Hepatocyte (in vitro differentiated cells): ENCODE results near the gene RIPOR2.

ENCODE experiments used
- EZH2 ChIP-seq: fragments of 200-600 bp; sonication (generic); IDR thresholded peaks from 2 replicates; pipeline ENCODE4 v1.6.1; 2016; ENCODE audit warnings: antibody characterized with exemption, mild to moderate bottlenecking, borderline replicate concordance
- TF ChIP-seq, protein P1 (sequence below): fragments of 200-600 bp; sonication (generic); IDR thresholded peaks from 2 replicates; pipeline ENCODE4 v1.5.1; 2016; ENCODE audit warnings: antibody characterized with exemption, mild to moderate bottlenecking; ENCODE audit not compliant: poor library complexity

DNA sequence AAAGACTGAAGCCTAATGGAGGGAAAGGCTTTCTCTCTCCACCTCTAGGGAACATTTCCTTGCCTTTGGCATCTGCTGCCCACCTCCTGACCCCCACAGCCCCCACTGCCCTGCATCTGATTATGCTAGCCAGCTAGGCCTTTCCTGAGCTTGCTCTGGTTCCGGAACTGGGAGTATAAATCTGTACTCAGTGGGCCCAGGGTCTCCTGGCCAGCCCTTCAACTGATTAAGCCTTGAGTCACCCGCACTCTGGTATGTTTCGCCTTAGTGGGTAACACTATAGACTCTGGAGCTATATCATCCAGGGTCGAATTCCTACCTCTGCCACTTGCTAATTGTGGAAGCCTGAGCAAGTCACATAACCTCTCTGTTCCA lies 45.6 kb upstream of the RIPOR2 start:
- TF ChIP-seq, protein P1, sequence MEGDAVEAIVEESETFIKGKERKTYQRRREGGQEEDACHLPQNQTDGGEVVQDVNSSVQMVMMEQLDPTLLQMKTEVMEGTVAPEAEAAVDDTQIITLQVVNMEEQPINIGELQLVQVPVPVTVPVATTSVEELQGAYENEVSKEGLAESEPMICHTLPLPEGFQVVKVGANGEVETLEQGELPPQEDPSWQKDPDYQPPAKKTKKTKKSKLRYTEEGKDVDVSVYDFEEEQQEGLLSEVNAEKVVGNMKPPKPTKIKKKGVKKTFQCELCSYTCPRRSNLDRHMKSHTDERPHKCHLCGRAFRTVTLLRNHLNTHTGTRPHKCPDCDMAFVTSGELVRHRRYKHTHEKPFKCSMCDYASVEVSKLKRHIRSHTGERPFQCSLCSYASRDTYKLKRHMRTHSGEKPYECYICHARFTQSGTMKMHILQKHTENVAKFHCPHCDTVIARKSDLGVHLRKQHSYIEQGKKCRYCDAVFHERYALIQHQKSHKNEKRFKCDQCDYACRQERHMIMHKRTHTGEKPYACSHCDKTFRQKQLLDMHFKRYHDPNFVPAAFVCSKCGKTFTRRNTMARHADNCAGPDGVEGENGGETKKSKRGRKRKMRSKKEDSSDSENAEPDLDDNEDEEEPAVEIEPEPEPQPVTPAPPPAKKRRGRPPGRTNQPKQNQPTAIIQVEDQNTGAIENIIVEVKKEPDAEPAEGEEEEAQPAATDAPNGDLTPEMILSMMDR: no peak
- TF ChIP-seq EZH2: no peak
